22Rv1 (cell line): ENCODE measurements around the gene SNAP47.

Experiments
- ZFX ChIP-seq: fragments of 450-650 bp; IDR thresholded peaks from 2 replicates; pipeline ENCODE4 v1.6.1; 2017; ENCODE audit warnings: antibody characterized with exemption, borderline replicate concordance
- TF ChIP-seq, protein P1 (sequence below): fragments of 450-650 bp; IDR thresholded peaks from 2 replicates; pipeline ENCODE4 v1.5.1; 2017; ENCODE audit warnings: mild to moderate bottlenecking

DNA sequence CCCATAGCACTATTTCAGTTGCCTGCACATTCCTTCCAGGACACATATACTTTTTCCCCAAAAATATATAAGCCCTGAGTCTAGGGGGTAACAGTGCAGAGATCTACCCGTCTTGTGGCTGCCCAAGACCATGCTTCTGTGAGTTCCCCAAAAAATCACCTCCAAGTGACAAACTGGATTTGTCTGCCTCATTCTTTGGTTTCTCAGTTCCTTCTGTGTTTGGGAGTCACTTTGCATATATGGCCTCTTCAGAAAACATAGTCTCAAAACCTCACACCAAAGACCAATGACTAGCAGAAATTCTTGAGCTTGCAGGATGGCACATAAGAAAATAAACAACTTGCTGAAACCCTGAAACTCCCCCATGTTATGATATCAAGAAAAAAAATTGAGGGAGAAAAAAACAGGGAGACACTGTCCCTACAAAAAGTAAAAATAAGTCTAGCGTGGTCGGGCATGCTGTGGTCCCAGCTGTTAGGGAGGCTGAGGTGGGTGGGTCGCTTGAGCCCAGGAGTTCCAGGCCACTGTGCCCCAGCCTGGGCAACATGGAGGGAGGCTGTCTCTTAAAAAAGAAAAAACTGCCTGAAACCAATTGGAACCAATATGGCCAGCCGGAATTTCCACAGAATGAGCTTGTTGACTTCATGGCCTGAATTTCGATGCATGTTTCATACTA lies 8.2 kb upstream of the SNAP47 start:
- TF ChIP-seq, protein P1, sequence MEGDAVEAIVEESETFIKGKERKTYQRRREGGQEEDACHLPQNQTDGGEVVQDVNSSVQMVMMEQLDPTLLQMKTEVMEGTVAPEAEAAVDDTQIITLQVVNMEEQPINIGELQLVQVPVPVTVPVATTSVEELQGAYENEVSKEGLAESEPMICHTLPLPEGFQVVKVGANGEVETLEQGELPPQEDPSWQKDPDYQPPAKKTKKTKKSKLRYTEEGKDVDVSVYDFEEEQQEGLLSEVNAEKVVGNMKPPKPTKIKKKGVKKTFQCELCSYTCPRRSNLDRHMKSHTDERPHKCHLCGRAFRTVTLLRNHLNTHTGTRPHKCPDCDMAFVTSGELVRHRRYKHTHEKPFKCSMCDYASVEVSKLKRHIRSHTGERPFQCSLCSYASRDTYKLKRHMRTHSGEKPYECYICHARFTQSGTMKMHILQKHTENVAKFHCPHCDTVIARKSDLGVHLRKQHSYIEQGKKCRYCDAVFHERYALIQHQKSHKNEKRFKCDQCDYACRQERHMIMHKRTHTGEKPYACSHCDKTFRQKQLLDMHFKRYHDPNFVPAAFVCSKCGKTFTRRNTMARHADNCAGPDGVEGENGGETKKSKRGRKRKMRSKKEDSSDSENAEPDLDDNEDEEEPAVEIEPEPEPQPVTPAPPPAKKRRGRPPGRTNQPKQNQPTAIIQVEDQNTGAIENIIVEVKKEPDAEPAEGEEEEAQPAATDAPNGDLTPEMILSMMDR = no peak
- no peak for TF ChIP-seq ZFX
